ENCODE measurements around the gene PPP1R15B. TPM values are rescaled to one million over a fixed set of nuclear protein-coding genes. Genes with fewer than 3 reads are reported as not detected.

The PPP1R15B gene
- total and polyA plus RNA-seq, 10 of the 15 experiments (the other 5 are each of a cell fraction or from before 2014, with no cell fraction given) = 13.9 to 38.1 (median 26.5) TPM

GRCh38 chr1:204411451-204412204 lies at the start of gene PPP1R15B (continued):
- TF ChIP-seq PKNOX1 (IDR thresholded peaks at IDR 0.05) = peak; percentile 64
- TF ChIP-seq MXI1 (IDR thresholded peaks at IDR 0.05; ENCODE audit: low read depth, low read length) = peak; percentile 70
- no peak for TF ChIP-seq ZNF384 (IDR thresholded peaks at IDR 0.05; ENCODE audit: borderline replicate concordance, low read depth, low read length)
- no peak for TF ChIP-seq ZBED1 (IDR thresholded peaks at IDR 0.05; ENCODE audit: borderline replicate concordance)
- no peak for TF ChIP-seq ASH2L (IDR thresholded peaks at IDR 0.05; ENCODE audit: borderline replicate concordance, low read depth)
- TF ChIP-seq USF1 (IDR thresholded peaks at IDR 0.05; ENCODE audit: borderline replicate concordance, extremely low read length, insufficient read depth, low read depth, low read length) = no peak
- TF ChIP-seq CHD2 (IDR thresholded peaks at IDR 0.05; ENCODE audit: borderline replicate concordance, low read depth, low read length) = no peak; the same call in 1 of the 2 replicates
- TF ChIP-seq RCOR1 (conservative IDR thresholded peaks at IDR 0.05; ENCODE audit: low read depth, low read length) = no peak
- peak in 1 of 2 experiments; percentile 24; a peak in 1 of 4 replicates for TF ChIP-seq IKZF2 (IDR thresholded peaks at IDR 0.05)
- TF ChIP-seq SKIL (IDR thresholded peaks at IDR 0.05; ENCODE audit: low read depth, poor library complexity, severe bottlenecking) = no peak
- peak; percentile 68; the same call in 1 of the 2 replicates for TF ChIP-seq MAX (IDR thresholded peaks at IDR 0.05; ENCODE audit: low read depth, low read length)
- TF ChIP-seq IRF3 (IDR thresholded peaks at IDR 0.05) = peak; percentile 34; the same call in 1 of the 2 replicates
- TF ChIP-seq GABPA (IDR thresholded peaks at IDR 0.05; ENCODE audit: low read depth) = peak; percentile 81
- TF ChIP-seq EED (IDR thresholded peaks at IDR 0.05; ENCODE audit: low read depth) = no peak
- TF ChIP-seq ZNF274 (IDR thresholded peaks at IDR 0.05; ENCODE audit: insufficient read depth, insufficient read length) = no peak
- TF ChIP-seq FOS (IDR thresholded peaks at IDR 0.05; ENCODE audit: borderline replicate concordance, extremely low read depth, insufficient read length) = no peak
- TF ChIP-seq CBFB (IDR thresholded peaks at IDR 0.05; ENCODE audit: low read depth) = no peak; the same call in 1 of the 2 replicates
- TF ChIP-seq MYB (IDR thresholded peaks at IDR 0.05; ENCODE audit: borderline replicate concordance, low read depth, low read length) = no peak
- TF ChIP-seq E2F8 (IDR thresholded peaks at IDR 0.05; ENCODE audit: low read depth, partially characterized antibody) = no peak
- no peak for TF ChIP-seq SPI1 (IDR thresholded peaks at IDR 0.05; ENCODE audit: borderline replicate concordance, insufficient read depth, low read depth, low read length)
- no peak for TF ChIP-seq KLF5 (IDR thresholded peaks at IDR 0.05; ENCODE audit: partially characterized antibody)

Measured in GM12878 (cell line).